GM12891 (cell line): Measurements from ENCODE around the gene DCLK1.

Experiments used
- PAX5 ChIP-seq: IDR thresholded peaks from 2 replicates; pipeline ENCODE4 v1.6.1; 2011; ENCODE audit warnings: low read length, moderate library complexity, mild to moderate bottlenecking; ENCODE audit not compliant: insufficient read depth, severe bottlenecking
- POLR2A ChIP-seq: IDR thresholded peaks from 2 replicates; pipeline ENCODE4 v1.6.1; 2011; ENCODE audit warnings: low read depth, low read length, control low read depth
- POLR2AphosphoS5 ChIP-seq: IDR thresholded peaks from 2 replicates; pipeline ENCODE4 v1.6.1; 2011; ENCODE audit warnings: low read depth, low read length, control low read depth
- POU2F2 ChIP-seq: IDR thresholded peaks from 2 replicates; pipeline ENCODE4 v1.6.1; 2011; ENCODE audit warnings: low read depth, mild to moderate bottlenecking, control low read depth, low read length, moderate library complexity
- TAF1 ChIP-seq: IDR thresholded peaks from 2 replicates; pipeline ENCODE4 v1.6.1; 2011; ENCODE audit warnings: low read depth, low read length, control low read depth

GRCh38 chr13:35903075-35903474 is 228.1 kb downstream of the DCLK1 start:
- no peak for TF ChIP-seq TAF1
- no peak for TF ChIP-seq POLR2A
- no peak for TF ChIP-seq PAX5
- no peak for TF ChIP-seq POLR2AphosphoS5
- no peak for TF ChIP-seq POU2F2
